Spleen (tissue), 13 donors: ENCODE measurements around the gene FBXL13. TPM values are rescaled to one million over a fixed set of nuclear protein-coding genes. Genes with fewer than 3 reads are reported as not detected.
A peak's percentile ranks its signal among the peaks of the same experiment; 100 is the strongest.

Experiments
- DNase-seq: peaks from one replicate; pipeline ENCODE4 v3.0.0-alpha.2; 2020
- H3K27ac ChIP-seq, 8 donors: fragments of 200-600 bp; sonication (generic) in 7 of 8; 1 replicate in 4 of 8; 2 replicates in 4 of 8; pipeline versions ENCODE4 v1.5.0 to v1.8.0; 2016 to 2021; ENCODE audit warnings: inconsistent platforms in 4 of 8, mild to moderate bottlenecking in 4 of 8, moderate library complexity in 1 of 8
- H3K27me3 ChIP-seq, 7 donors: fragments of 200-600 bp; sonication (generic) in 6 of 7; replicated peaks in 1 of 7; 1 replicate in 4 of 7; 2 replicates in 3 of 7; pipeline versions ENCODE4 v1.5.0 to v1.8.0; 2016 to 2021; ENCODE audit warnings: inconsistent platforms in 3 of 7, mild to moderate bottlenecking in 1 of 7
- H3K36me3 ChIP-seq, 6 donors: fragments of 200-600 bp; sonication (generic) in 5 of 6; 1 replicate in 4 of 6; 2 replicates in 2 of 6; pipeline versions ENCODE4 v1.5.0 to v1.8.0; 2016 to 2021; ENCODE audit warnings: inconsistent platforms in 2 of 6
- H3K4me1 ChIP-seq, 6 donors: fragments of 200-600 bp; sonication (generic) in 5 of 6; 1 replicate in 3 of 6; 2 replicates in 3 of 6; pipeline versions ENCODE4 v1.5.0 to v1.8.0; 2016 to 2021; ENCODE audit warnings: inconsistent platforms in 3 of 6
- H3K4me3 ChIP-seq, 8 donors: fragments of 200-600 bp; sonication (generic) in 7 of 8; 1 replicate in 4 of 8; 2 replicates in 4 of 8; pipeline versions ENCODE4 v1.5.0 to v1.8.0; 2016 to 2021; ENCODE audit warnings: inconsistent platforms in 4 of 8, mild to moderate bottlenecking in 4 of 8, moderate library complexity in 2 of 8
- H3K9me3 ChIP-seq, 8 donors: fragments of 200-600 bp; sonication (generic) in 7 of 8; 1 replicate in 4 of 8; 2 replicates in 4 of 8; pipeline versions ENCODE4 v1.5.0 to v1.8.0; 2016 to 2021; ENCODE audit warnings: inconsistent platforms in 4 of 8
- CTCF ChIP-seq, 11 experiments: fragments of 200-600 bp in 7 of 11; fragments of 450-650 bp in 4 of 11; sonication (generic) in 4 of 11; IDR thresholded peaks in 8 of 11; conservative IDR thresholded peaks in 3 of 11; 1 replicate in 7 of 11; 2 replicates in 4 of 11; pipeline versions ENCODE4 v1.4.0 to v1.8.0; 2016 to 2021; ENCODE audit warnings: antibody characterized with exemption in 11 of 11, inconsistent platforms in 4 of 11, mild to moderate bottlenecking in 1 of 11
- POLR2A ChIP-seq, 3 donors: fragments of 450-650 bp; IDR thresholded peaks; one replicate each; pipeline ENCODE4 v1.5.1; 2017; ENCODE audit warnings: antibody characterized with exemption in 3 of 3, mild to moderate bottlenecking in 1 of 3
- POLR2AphosphoS5 ChIP-seq, 3 donors: sonication (generic); formaldehyde crosslinking; IDR thresholded peaks; one replicate each; pipeline ENCODE4 v1.5.1; 2017; ENCODE audit warnings: antibody characterized with exemption in 3 of 3
- WGBS, 5 donors: extraction: QIAGEN DNeasy Blood & Tissue Kit in 3 of 5; methylation state at CpG; one replicate each; pipeline versions ENCODE4 v1.1.5 to v1.1.7; 2013 to 2018; 5-methylcytosine and 5-hydroxymethylcytosine counted together
- intact Hi-C: fragments of 100-400 bp; cut with DNase I; formaldehyde crosslinking; loops from one replicate; pipeline ENCODE4 v1.15.0; 2023; ENCODE audit warnings: low total_unique reads
- long read RNA-seq, 2 donors: transcript quantifications; one replicate each; lab custom pipeline, GENCODE V29; 2026
- polyA plus RNA-seq, 3 donors: library from polyadenylated mRNA; stranded (reverse); fragments of 200-250 nt; gene quantifications; one replicate each; pipeline ENCODE4 v1.2.1, GENCODE V29; 2013
- total RNA-seq, 7 donors: library from RNA; depleted of rRNA in 3 of 7; stranded (reverse); fragments of >200 nt in 3 of 7; fragmentation: NEBNext Ultra II Directional in 4 of 7; extraction: Animal tissue kit (Norgen Biotek cat#: 25700) in 4 of 7; gene quantifications; one replicate each; pipeline versions ENCODE4 v1.1.0 to v1.2.1, GENCODE V29; 2016 to 2021
- donor health status: healthy with polysubstance abuse.
- donor health status: DM: no; HTN: no; CAD: no; lungs with moderate emphysema.
- donor health status: DM: no; HTN: no; CAD: no.
- donor health status: Bipolar disorder and iron deficiency.
- donor health status: healthy.
- donor health status: DM: no; HTN: no; CAD: no.
- donor health status: DM: yes; HTN: yes; CAD: no.

The FBXL13 gene
- total RNA-seq (1 to 10 TPM; 1.6 to 6.6 (median 2.7) TPM), polyA plus RNA-seq (under 1 TPM; 0.09 to 0.20 (median 0.16) TPM)
- long read RNA-seq, donor 1, partial matches to known transcripts: 45 of 59 reads
- long read RNA-seq, donor 1, other reads (novel, unspliced or antisense): 14 of 59 reads
- long read RNA-seq, donor 2: 0 reads

GRCh38 chr7:103074519-103075336 is at the start of gene FBXL13, which contains the start of gene ARMC10:
Gene FBXL13, minus strand, starts transcription at chr7:103074796.
Gene ARMC10, plus strand, starts transcription at chr7:103075140. Its CDS starts 133 bp downstream, at chr7:103075273.
- peak in 9 of 11 experiments; percentile 18 to 74 (median 53) for TF ChIP-seq CTCF (IDR thresholded peaks at IDR 0.05 in 8 of 11, conservative IDR thresholded peaks at IDR 0.05 in 3 of 11)
- TF ChIP-seq POLR2AphosphoS5 (IDR thresholded peaks at IDR 0.05): peak; percentile 74 to 86 (median 83)
- peak in 1 of 3 donors; percentile 7 for TF ChIP-seq POLR2A (IDR thresholded peaks at IDR 0.05)
- Histone ChIP-seq H3K4me1 (peaks cover 10 to 50% (median 34%) of the 10 kb centered on the region in 6 donors), H3K27ac (peak within 1 kb of the TSS; percentile 85 to 96 (median 94)), H3K27me3 (no peaks in the 10 kb centered on the region), H3K9me3 (no peaks in the 10 kb centered on the region), H3K4me3 (peak within 1 kb of the TSS; percentile 33 to 94 (median 82)), H3K36me3 (no peaks in the 10 kb centered on the region)
- DNase-seq: peak; percentile 98
- intact Hi-C loops: no loop called here
- WGBS, 5 donors: 1 to 4% (median 1%) methylated on average over 32 to 83 of the region's 83 CpGs

GRCh38 chr7:103123529-103123928 is 48.9 kb upstream of the FBXL13 start:
- Histone ChIP-seq H3K4me3 (no peak overlapping the region), H3K27ac (no peak overlapping the region), H3K9me3 (no peaks in the 10 kb centered on the region), H3K4me1 (peaks cover 0 to 2% (median 0%) of the 10 kb centered on the region in 6 donors), H3K27me3 (no peaks in the 10 kb centered on the region), H3K36me3 (peaks cover 0 to 99% (median 22%) of the 10 kb centered on the region in 6 donors)
- intact Hi-C loops: no loop called here
- TF ChIP-seq CTCF (IDR thresholded peaks at IDR 0.05 in 8 of 11, conservative IDR thresholded peaks at IDR 0.05 in 3 of 11): no peak
- no peak for DNase-seq
- 46 to 71% (median 55%) methylated on average over 3 of the region's 3 CpGs for WGBS, 5 donors

GRCh38 chr7:103121641-103122040 is 47.0 kb upstream of the FBXL13 start:
- TF ChIP-seq POLR2AphosphoS5 (IDR thresholded peaks at IDR 0.05): no peak
- no peak overlapping the region for H3K27ac ChIP-seq
- no peaks in the 10 kb centered on the region for H3K4me1 ChIP-seq
- H3K36me3 ChIP-seq: peaks cover 0 to 95% (median 11%) of the 10 kb centered on the region in 6 donors
- DNase-seq: no peak
- intact Hi-C loops: no loop called here
- H3K9me3 ChIP-seq: no peaks in the 10 kb centered on the region
- no peaks in the 10 kb centered on the region for H3K27me3 ChIP-seq
- H3K4me3 ChIP-seq: no peak overlapping the region

GRCh38 chr7:103120362-103120761 is 45.8 kb upstream of the FBXL13 start:
- peaks cover 0 to 89% (median 11%) of the 10 kb centered on the region in 6 donors for H3K36me3 ChIP-seq
- no peaks in the 10 kb centered on the region for H3K27me3 ChIP-seq
- H3K27ac ChIP-seq: no peak overlapping the region
- no peak for TF ChIP-seq POLR2AphosphoS5 (IDR thresholded peaks at IDR 0.05)
- TF ChIP-seq POLR2A (IDR thresholded peaks at IDR 0.05): no peak
- no peak for TF ChIP-seq CTCF (IDR thresholded peaks at IDR 0.05 in 8 of 11, conservative IDR thresholded peaks at IDR 0.05 in 3 of 11)
- DNase-seq: no peak
- intact Hi-C loops: no loop called here
- WGBS, 5 donors: 93 to 100% (median 100%) methylated on average over 1 of the region's 1 CpG
- H3K4me1 ChIP-seq: no peaks in the 10 kb centered on the region
- no peak overlapping the region for H3K4me3 ChIP-seq
- no peaks in the 10 kb centered on the region for H3K9me3 ChIP-seq
